Motor neuron (in vitro differentiated cells): ENCODE results near the gene TENM3. TPM values are rescaled to one million over a fixed set of nuclear protein-coding genes. Genes with fewer than 3 reads are reported as not detected.

Source experiments
- ATAC-seq, 8 experiments: fragments of 200-7000 bp; cut with Tn5 transposase; replicated peaks in 6 of 8; 2 replicates each; pipeline ENCODE4 v1.8.0; 2021; ENCODE audit warnings: mild to moderate bottlenecking in 8 of 8, moderate library complexity in 8 of 8
- H3K27ac ChIP-seq, 2 donors: fragments of 250-450 bp; sonication (Bioruptor Pico); 2 replicates each; pipeline ENCODE4 v1.9.0; 2021; ENCODE audit warnings: antibody characterized with exemption in 2 of 2, mild to moderate bottlenecking in 2 of 2, moderate library complexity in 1 of 2
- H3K4me1 ChIP-seq, 2 donors: fragments of 250-450 bp; sonication (Bioruptor Pico); replicated peaks in 1 of 2; 2 replicates each; pipeline ENCODE4 v1.6.1; 2021; ENCODE audit warnings: antibody characterized with exemption in 2 of 2, mild to moderate bottlenecking in 2 of 2, moderate library complexity in 1 of 2
- H3K4me3 ChIP-seq, 5 donors: fragments of 250-450 bp; sonication (Bioruptor Pico); 2 replicates each; pipeline ENCODE4 v1.9.0; 2021; ENCODE audit warnings: antibody characterized with exemption in 5 of 5, mild to moderate bottlenecking in 5 of 5, moderate library complexity in 4 of 5
- WGBS, 10 experiments: fragments of 450-650 bp; shearing (Covaris generic); methylation state at CpG; one replicate each; pipeline ENCODE4 v1.0.0; 2022; 5-methylcytosine and 5-hydroxymethylcytosine counted together
- in situ Hi-C, 9 experiments: fragments of 400-800 bp; cut with MboI; loops; one replicate each; pipeline ENCODE4 v1.15.0; 2021; ENCODE audit warnings: low sequenced_read_pairs in 9 of 9, low pct_unique_long_range_greater_than_20kb in 2 of 9; ENCODE audit not compliant: unreplicated experiment in 9 of 9
- total RNA-seq, 8 experiments: library from RNA; unstranded; fragments of 300-600 nt; gene quantifications; 2 replicates each; pipeline versions ENCODE4 v1.2.3 to v1.2.4, GENCODE V29; 2022

Gene TENM3
- total RNA-seq, 8 experiments from 2014 or later, result 9.1 to 129 (median 42.0) TPM

GRCh38 chr4:182738283-182739047 is 495.3 kb downstream of the TENM3 start:
- no peak for ATAC-seq
- in situ Hi-C loops, result no loop called here
- 53 to 95% (median 90%) methylated on average over 3 to 8 of the region's 8 CpGs for WGBS, 10 experiments
- Histone ChIP-seq H3K4me1 (peaks cover 13 to 30% of the 10 kb centered on the region in 2 donors), H3K27ac (no peak overlapping the region), H3K4me3 (no peak overlapping the region)

GRCh38 chr4:182740256-182740655 is 497.1 kb downstream of the TENM3 start:
- H3K4me1 ChIP-seq, result peaks cover 13 to 30% of the 10 kb centered on the region in 2 donors
- ATAC-seq, result no peak
- WGBS, 10 experiments, result 5 to 100% (median 92%) methylated on average over 1 to 3 of the region's 3 CpGs; no CpG with 5 or more reads in 1 of the 10 experiments
- no peak overlapping the region for H3K27ac ChIP-seq
- no peak overlapping the region for H3K4me3 ChIP-seq
- in situ Hi-C loops, result no loop called here

GRCh38 chr4:182741054-182741453 is 497.9 kb downstream of the TENM3 start:
- H3K4me3 ChIP-seq, result no peak overlapping the region
- in situ Hi-C loops, result no loop called here
- no peak for ATAC-seq
- 57 to 100% (median 94%) methylated on average over 1 to 6 of the region's 6 CpGs for WGBS, 10 experiments
- H3K27ac ChIP-seq, result no peak overlapping the region
- peaks cover 11 to 24% of the 10 kb centered on the region in 2 donors for H3K4me1 ChIP-seq

DNA sequence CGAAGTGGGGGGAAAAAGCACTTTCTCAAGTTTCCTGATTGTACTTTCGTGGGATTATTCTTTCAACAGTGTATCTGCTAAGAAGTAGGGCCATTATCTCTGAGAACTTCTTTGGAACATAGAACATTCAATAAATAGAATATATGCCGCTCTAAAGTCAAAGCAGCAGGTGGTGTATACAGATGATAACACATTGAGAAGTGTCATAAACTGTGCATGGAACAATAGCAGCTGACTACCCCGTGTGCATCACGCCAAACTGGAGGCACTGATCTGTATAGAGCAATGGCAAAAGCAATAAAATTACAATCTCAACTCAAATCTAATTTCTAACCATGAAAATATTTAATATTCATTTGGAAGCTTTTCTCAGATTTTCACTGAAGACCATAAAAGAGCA is 498.7 kb downstream of the TENM3 start:
- in situ Hi-C loops, result no loop called here
- ATAC-seq, result no peak

GRCh38 chr4:182743815-182744214 is 500.6 kb downstream of the TENM3 start:
- Histone ChIP-seq H3K4me3 (no peak overlapping the region), H3K4me1 (no peaks in the 10 kb centered on the region), H3K27ac (no peak overlapping the region)
- in situ Hi-C loops, result no loop called here
- ATAC-seq, result no peak

More for the DNA sequence above, 498.7 kb downstream of the TENM3 start:
- Histone ChIP-seq H3K4me3 (no peak overlapping the region), H3K27ac (no peak overlapping the region), H3K4me1 (peaks cover 5 to 15% of the 10 kb centered on the region in 2 donors)
- WGBS, 10 experiments, result 11 to 100% (median 97%) methylated on average over 1 to 5 of the region's 5 CpGs

GRCh38 chr4:182745237-182745636 is 502.0 kb downstream of the TENM3 start:
- Histone ChIP-seq H3K4me3 (no peak overlapping the region), H3K27ac (no peak overlapping the region), H3K4me1 (no peaks in the 10 kb centered on the region)
- in situ Hi-C loops, result no loop called here
- WGBS, 10 experiments, result 19 to 100% (median 83%) methylated on average over 1 to 4 of the region's 4 CpGs; no CpG with 5 or more reads in 2 of the 10 experiments
- peak in 2 of 8 experiments; percentile 50 to 57 for ATAC-seq

- no peak overlapping the region for H3K27ac ChIP-seq
- in situ Hi-C loops, result no loop called here
- no peaks in the 10 kb centered on the region for H3K4me1 ChIP-seq
- no peak for ATAC-seq
- H3K4me3 ChIP-seq, result no peak overlapping the region
- WGBS, 10 experiments, result 56 to 100% (median 95%) methylated on average over 2 to 4 of the region's 4 CpGs
These were observed 503.7 kb downstream of the TENM3 start for GRCh38 chr4:182746876-182747275.

DNA sequence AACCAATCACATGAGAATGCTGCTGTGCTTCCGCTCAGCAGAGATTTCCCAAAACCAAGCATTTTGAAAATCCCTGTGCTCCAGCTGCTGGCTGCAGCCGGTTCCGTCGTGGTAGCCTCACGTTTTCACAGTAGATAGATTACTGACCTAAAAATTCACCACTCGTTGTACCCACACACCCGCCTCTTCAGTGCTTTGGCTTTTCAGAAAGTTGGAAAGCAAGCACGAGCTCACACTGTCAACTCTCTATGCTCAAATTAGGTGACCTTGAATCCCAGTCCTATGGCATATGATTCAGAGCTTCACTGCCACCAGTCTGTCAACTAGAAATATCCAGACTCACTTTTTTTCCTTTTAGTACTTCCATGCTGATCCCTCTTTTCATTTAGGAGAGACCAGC is 505.1 kb downstream of the TENM3 start:
- in situ Hi-C loops, result no loop called here

DNA sequence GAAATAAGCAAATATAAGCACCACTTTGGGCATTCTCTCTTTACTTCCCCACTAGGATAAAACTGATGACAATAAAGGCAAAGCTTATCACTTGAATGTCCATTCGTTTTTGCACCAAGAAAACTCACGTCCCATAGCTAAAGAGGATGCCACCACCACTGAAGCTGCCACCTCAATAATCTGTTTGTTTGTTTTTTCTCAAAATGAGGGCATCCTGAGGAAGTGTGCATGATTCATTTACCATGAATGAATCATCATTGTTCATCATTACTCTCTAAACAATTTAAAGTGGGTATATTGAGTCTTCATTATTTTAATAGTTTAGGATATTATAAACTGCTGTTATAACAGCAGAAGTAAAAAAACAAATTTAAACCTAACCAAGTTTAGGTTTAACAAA is 505.7 kb downstream of the TENM3 start:
- no peak overlapping the region for H3K27ac ChIP-seq
- in situ Hi-C loops, result no loop called here
- ATAC-seq, result no peak

More for the DNA sequence above, 505.1 kb downstream of the TENM3 start:
- 60 to 94% (median 88%) methylated on average over 3 to 8 of the region's 8 CpGs; no CpG with 5 or more reads in 4 of the 10 experiments for WGBS, 10 experiments
- Histone ChIP-seq H3K27ac (no peak overlapping the region), H3K4me3 (no peak overlapping the region), H3K4me1 (peaks cover 0 to 7% of the 10 kb centered on the region in 2 donors)
- ATAC-seq, result no peak

GRCh38 chr4:182749667-182750167 is 506.5 kb downstream of the TENM3 start:
- Histone ChIP-seq H3K4me3 (no peak overlapping the region), H3K27ac (no peak overlapping the region), H3K4me1 (peaks cover 0 to 7% of the 10 kb centered on the region in 2 donors)
- WGBS, 10 experiments, result 88 to 100% (median 100%) methylated on average over 1 of the region's 1 CpG; no CpG with 5 or more reads in 5 of the 10 experiments
- in situ Hi-C loops, result no loop called here
- ATAC-seq, result peak in 1 of 8 experiments; percentile 56

More for the DNA sequence above, 505.7 kb downstream of the TENM3 start:
- peaks cover 0 to 7% of the 10 kb centered on the region in 2 donors for H3K4me1 ChIP-seq
- no peak overlapping the region for H3K4me3 ChIP-seq
- WGBS, 10 experiments, result 14 to 100% (median 88%) methylated on average over 2 of the region's 2 CpGs; no CpG with 5 or more reads in 3 of the 10 experiments

DNA sequence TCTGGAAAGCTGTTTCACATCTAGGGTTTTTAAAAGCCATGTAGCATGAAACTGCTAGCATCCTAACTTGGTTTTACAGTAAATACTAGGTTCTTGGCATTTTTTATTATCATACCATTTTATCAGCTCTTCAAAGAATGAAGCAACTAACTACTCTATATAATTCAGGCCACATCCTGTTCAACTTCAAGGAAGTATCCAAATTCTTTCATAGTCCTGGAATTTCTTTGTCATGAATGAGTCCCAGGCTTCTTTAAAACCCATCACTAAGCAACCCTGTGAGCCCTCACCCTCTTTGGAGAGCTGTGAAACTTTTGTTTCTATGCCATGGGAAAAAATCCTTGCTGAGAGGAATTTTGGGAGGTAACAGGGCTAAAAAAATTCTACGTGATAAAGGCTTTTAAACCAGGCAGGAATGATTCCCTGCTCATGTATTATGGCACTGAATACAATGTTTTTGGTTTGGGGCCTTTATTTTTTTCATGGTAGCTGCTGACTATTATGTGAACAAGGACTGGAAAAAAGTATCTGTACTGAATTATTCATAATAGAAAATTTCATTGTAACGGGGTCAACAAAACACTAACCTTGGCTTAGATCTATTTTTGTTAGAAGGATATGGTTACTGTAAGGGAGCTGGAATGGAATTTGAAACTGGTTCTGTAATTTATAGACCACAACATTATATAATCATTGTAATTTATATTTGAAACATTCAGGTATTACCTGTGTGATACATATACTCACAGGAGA is 509.1 kb downstream of the TENM3 start:
- Histone ChIP-seq H3K4me3 (no peak overlapping the region), H3K4me1 (peaks cover 0 to 7% of the 10 kb centered on the region in 2 donors), H3K27ac (no peak overlapping the region)
- WGBS, 10 experiments, result 17 to 94% (median 85%) methylated on average over 2 of the region's 2 CpGs; no CpG with 5 or more reads in 1 of the 10 experiments
- ATAC-seq, result peak in 2 of 8 experiments; percentile 17 to 86
- in situ Hi-C loops, result no loop called here

GRCh38 chr4:182754895-182755294 is 511.7 kb downstream of the TENM3 start:
- 81 to 100% (median 98%) methylated on average over 2 to 5 of the region's 5 CpGs; no CpG with 5 or more reads in 4 of the 10 experiments for WGBS, 10 experiments
- H3K4me3 ChIP-seq, result no peak overlapping the region
- no peak overlapping the region for H3K27ac ChIP-seq
- in situ Hi-C loops, result no loop called here
- ATAC-seq, result no peak
- peaks cover 6 to 12% of the 10 kb centered on the region in 2 donors for H3K4me1 ChIP-seq

DNA sequence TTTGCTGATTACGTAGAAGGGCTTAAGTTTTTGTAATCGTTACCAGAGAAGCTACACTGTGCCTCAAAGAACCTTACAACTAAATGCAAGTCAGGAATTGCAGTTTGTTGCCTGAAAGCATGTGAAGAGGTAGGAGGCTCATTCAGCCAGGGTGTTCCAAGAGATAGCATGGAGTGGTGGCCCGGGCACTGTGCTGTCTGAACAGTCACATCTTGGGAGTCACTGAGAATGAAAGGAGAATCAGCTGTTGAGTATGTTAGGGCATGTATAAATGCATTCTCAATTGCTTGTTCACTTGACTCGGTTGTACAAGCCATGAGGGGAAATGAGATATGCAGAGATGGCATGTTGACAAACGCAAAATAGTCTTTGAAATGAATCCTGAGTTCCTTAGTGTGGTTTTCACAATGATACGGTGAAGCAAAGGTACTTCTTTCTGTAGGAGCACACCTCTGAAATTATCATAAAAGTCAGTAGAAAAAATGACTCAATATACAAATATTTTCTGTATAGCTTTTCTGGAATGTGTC is 513.0 kb downstream of the TENM3 start:
- no peak overlapping the region for H3K27ac ChIP-seq
- ATAC-seq, result no peak
- peaks cover 6 to 12% of the 10 kb centered on the region in 2 donors for H3K4me1 ChIP-seq
- in situ Hi-C loops, result no loop called here
- no peak overlapping the region for H3K4me3 ChIP-seq
- 42 to 100% (median 91%) methylated on average over 1 to 6 of the region's 6 CpGs for WGBS, 10 experiments
